ENCODE data around the gene SORBS1. TPM values are rescaled to one million over a fixed set of nuclear protein-coding genes. Genes with fewer than 3 reads are reported as not detected.

SORBS1 gene
- total RNA-seq, 4 donors from 2014 or later = 21.5 to 65.8 (median 30.1) TPM

DNA sequence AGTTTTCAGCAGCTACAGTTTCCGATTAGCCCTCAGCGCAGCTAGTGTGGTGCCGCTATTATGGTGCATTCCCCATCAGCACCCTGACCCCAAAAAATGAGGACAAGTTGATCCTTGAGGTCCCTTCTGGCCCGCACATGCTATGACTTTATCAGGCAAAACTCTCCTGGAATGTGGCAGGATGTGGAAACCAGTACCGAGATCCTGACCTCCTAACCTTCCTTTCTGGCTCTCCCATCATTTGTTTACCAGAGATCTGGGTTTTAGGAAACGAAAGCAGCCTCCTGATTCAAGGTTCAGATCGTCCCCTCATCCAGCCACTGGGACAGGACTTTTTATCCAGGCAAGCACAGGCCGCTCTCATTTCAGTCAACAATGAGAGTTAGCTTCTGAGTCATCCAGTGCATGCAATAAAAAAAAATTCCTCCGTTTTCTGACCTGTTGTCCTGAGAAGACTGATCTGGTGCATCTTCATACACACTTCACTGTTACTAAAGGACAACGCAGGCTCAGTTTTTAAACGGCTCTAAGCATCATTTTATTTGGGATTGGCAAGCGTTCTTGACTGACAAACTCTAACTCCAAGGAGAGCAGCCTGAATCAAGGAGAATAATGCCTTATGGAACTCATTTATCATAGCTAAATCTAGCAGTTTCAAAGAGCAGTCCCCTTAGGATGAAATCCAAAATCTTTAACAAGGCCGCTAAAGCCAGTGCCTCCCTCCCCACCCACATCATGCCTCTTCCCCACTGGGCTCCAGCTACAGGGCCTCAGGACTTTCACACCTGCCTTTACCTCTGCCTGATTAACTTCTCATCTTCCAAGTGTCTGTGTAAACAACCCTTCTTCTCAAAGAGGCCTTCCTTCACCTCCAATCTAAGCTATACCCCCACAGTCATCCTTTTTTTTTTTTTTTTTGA, 287.5 kb downstream of the SORBS1 start:
- Histone ChIP-seq H3K9me3 (no peaks in the 10 kb centered on the region), H3K27ac (peak overlapping the region; percentile 75 to 80 (median 77)), H3K4me1 (peaks cover 7 to 60% of the 10 kb centered on the region in 2 donors), H3K36me3 (peaks cover 6 to 14% of the 10 kb centered on the region in 2 donors), H3K4me3 (replicated peaks in 1 of 3) (no peak overlapping the region), H3K27me3 (no peaks in the 10 kb centered on the region)
- intact Hi-C loops (cut with DNase I) = no loop called here
- no peak for DNase-seq
- 62 to 69% methylated on average over 13 of the region's 13 CpGs for WGBS, 2 donors
- TF ChIP-seq, protein P1, sequence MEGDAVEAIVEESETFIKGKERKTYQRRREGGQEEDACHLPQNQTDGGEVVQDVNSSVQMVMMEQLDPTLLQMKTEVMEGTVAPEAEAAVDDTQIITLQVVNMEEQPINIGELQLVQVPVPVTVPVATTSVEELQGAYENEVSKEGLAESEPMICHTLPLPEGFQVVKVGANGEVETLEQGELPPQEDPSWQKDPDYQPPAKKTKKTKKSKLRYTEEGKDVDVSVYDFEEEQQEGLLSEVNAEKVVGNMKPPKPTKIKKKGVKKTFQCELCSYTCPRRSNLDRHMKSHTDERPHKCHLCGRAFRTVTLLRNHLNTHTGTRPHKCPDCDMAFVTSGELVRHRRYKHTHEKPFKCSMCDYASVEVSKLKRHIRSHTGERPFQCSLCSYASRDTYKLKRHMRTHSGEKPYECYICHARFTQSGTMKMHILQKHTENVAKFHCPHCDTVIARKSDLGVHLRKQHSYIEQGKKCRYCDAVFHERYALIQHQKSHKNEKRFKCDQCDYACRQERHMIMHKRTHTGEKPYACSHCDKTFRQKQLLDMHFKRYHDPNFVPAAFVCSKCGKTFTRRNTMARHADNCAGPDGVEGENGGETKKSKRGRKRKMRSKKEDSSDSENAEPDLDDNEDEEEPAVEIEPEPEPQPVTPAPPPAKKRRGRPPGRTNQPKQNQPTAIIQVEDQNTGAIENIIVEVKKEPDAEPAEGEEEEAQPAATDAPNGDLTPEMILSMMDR (IDR thresholded peaks at IDR 0.05) = no peak
- TF ChIP-seq POLR2A (IDR thresholded peaks at IDR 0.05) = no peak

DNA sequence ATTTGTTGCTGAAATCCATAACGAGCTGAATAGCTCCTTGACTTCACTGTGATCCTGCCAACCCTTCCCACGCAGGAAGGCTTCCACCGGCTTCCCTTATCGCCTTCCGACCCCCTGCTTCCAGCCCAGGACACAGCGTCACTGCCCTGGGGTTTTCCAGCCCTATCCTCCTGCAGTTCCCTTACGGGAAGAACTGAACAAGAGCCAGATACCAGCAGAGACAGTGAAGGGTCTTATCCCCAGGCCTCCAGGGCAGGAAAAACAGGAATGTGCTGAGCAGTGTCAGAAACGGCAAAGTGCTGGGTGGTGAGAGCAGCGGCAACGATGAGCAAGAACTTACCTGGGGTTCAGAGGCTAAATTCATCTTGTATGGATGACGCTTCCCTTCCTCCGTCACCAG, 292.7 kb downstream of the SORBS1 start:
- DNase-seq = peak in 1 of 2 donors; percentile 19
- 62 to 67% methylated on average over 12 of the region's 12 CpGs for WGBS, 2 donors
- no peaks in the 10 kb centered on the region for H3K9me3 ChIP-seq
- peaks cover 23 to 31% of the 10 kb centered on the region in 2 donors for H3K4me1 ChIP-seq
- no peak overlapping the region for H3K4me3 ChIP-seq (replicated peaks in 1 of 3)
- TF ChIP-seq, protein P1 (IDR thresholded peaks at IDR 0.05) = no peak
- TF ChIP-seq POLR2A (IDR thresholded peaks at IDR 0.05) = no peak
- intact Hi-C loops (cut with DNase I) = no loop called here
- H3K27ac ChIP-seq = peak overlapping the region; percentile 56 to 84 (median 65)
- no peaks in the 10 kb centered on the region for H3K27me3 ChIP-seq
- H3K36me3 ChIP-seq = peaks cover 17 to 22% of the 10 kb centered on the region in 2 donors

DNA sequence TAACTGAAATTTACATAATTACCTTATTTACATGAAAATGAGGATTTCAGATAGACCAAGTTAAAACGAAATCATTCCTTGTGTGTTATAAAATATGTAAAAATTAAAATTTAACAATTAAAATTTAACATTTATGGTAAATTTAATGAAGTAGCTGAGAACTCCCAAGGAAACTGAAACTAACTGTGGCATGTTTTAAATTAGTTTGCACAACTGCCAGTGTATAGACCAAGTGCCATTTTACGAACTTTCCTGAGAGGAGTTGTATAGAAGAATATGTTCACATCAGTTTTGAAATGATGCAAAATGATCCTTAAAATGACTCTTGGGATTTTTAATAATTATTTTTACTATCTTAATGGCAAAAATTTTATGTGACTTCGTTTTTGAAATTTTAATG, 293.9 kb downstream of the SORBS1 start:
- Histone ChIP-seq H3K4me3 (replicated peaks in 1 of 3) (no peak overlapping the region), H3K27ac (peak overlapping the region; percentile 22 to 84 (median 56)), H3K4me1 (peaks cover 23 to 31% of the 10 kb centered on the region in 2 donors), H3K36me3 (peaks cover 24 to 27% of the 10 kb centered on the region in 2 donors), H3K27me3 (no peaks in the 10 kb centered on the region), H3K9me3 (no peaks in the 10 kb centered on the region)
- intact Hi-C loops (cut with DNase I) = no loop called here
- no peak for TF ChIP-seq POLR2A (IDR thresholded peaks at IDR 0.05)
- TF ChIP-seq, protein P1 (IDR thresholded peaks at IDR 0.05) = no peak
- WGBS, 2 donors = 94% methylated on average over 3 of the region's 3 CpGs
- DNase-seq = no peak

DNA sequence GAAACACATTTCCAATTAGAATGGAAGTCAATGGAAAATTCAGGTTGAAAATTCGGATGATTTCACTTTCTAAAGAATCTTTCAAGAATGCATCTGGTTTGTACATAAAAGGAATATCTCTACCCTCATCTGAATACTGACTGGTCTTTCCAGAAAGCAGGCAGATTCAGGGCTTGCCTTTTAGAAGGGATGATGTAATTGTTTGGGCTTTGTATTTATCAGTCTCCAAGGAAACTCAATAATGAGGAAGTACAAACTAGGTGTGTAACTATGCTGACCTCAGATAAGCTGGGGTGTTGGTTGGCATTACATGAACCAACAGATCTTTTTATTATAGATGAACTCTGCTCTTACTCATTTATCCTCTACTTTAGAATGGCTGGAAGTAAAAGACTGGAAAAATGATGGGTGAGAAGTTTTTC, 294.5 kb downstream of the SORBS1 start:
- H3K9me3 ChIP-seq = no peaks in the 10 kb centered on the region
- H3K27ac ChIP-seq = peak overlapping the region; percentile 22 to 84 (median 56)

More for the DNA sequence above, 294.5 kb downstream of the SORBS1 start:
- TF ChIP-seq POLR2A (IDR thresholded peaks at IDR 0.05) = no peak
- TF ChIP-seq, protein P1 (IDR thresholded peaks at IDR 0.05) = no peak
- no peaks in the 10 kb centered on the region for H3K27me3 ChIP-seq
- H3K4me3 ChIP-seq (replicated peaks in 1 of 3) = no peak overlapping the region
- peaks cover 26 to 27% of the 10 kb centered on the region in 2 donors for H3K36me3 ChIP-seq
- intact Hi-C loops (cut with DNase I) = no loop called here
- no peak for DNase-seq
- peaks cover 23 to 31% of the 10 kb centered on the region in 2 donors for H3K4me1 ChIP-seq
- 52 to 54% methylated on average over 1 of the region's 1 CpG for WGBS, 2 donors
